Uterus (tissue), 4 donors: Measurements from ENCODE around the gene TAAR9. TPM values are rescaled to one million over a fixed set of nuclear protein-coding genes. Genes with fewer than 3 reads are reported as not detected.

ENCODE experiments used
- DNase-seq, 2 donors: peaks; one replicate each; pipeline ENCODE4 v3.0.0-alpha.2; 2019 to 2020
- H3K27ac ChIP-seq, 2 donors: fragments of 200-600 bp; sonication (generic); 1 replicate in 1 of 2; 2 replicates in 1 of 2; pipeline ENCODE4 v1.5.1; 2016 to 2018
- H3K27me3 ChIP-seq, 2 donors: fragments of 200-600 bp; sonication (generic); one replicate each; pipeline ENCODE4 v1.5.1; 2018 to 2019; ENCODE audit warnings: control low read depth in 1 of 2
- H3K36me3 ChIP-seq, 2 donors: fragments of 200-600 bp; sonication (generic); one replicate each; pipeline ENCODE4 v1.5.1; 2019; ENCODE audit warnings: control low read depth in 1 of 2
- H3K4me1 ChIP-seq, 2 donors: fragments of 200-600 bp; sonication (generic); one replicate each; pipeline ENCODE4 v1.5.1; 2018 to 2019; ENCODE audit warnings: control low read depth in 1 of 2
- H3K4me3 ChIP-seq, 2 donors: fragments of 200-600 bp; sonication (generic); 1 replicate in 1 of 2; 2 replicates in 1 of 2; pipeline ENCODE4 v1.5.1; 2018 to 2019; ENCODE audit warnings: mild to moderate bottlenecking in 1 of 2
- H3K9me3 ChIP-seq, 2 donors: fragments of 200-600 bp; sonication (generic); one replicate each; pipeline ENCODE4 v1.5.1; 2019; ENCODE audit warnings: control low read depth in 1 of 2
- POLR2A ChIP-seq, 2 donors: fragments of 450-650 bp; IDR thresholded peaks; one replicate each; pipeline ENCODE4 v1.6.1; 2016; ENCODE audit warnings: antibody characterized with exemption in 2 of 2, mild to moderate bottlenecking in 1 of 2, moderate library complexity in 1 of 2
- intact Hi-C: fragments of 100-400 bp; cut with DNase I; formaldehyde crosslinking; loops from one replicate; pipeline ENCODE4 v1.15.1; 2023; ENCODE audit warnings: low total_unique reads
- small RNA-seq: library from RNA; depleted of rRNA; stranded (forward); fragments of <200 nt; gene quantifications from one replicate; pipeline ENCODE3, GENCODE V24; 2016
- total RNA-seq, 4 donors: library from RNA; depleted of rRNA in 3 of 4; stranded (reverse); fragments of >200 nt in 3 of 4; gene quantifications; one replicate each; pipeline versions ENCODE4 v1.1.0 to v1.2.4, GENCODE V29; 2014 to 2023
- TF ChIP-seq, protein P1 (sequence below), 4 experiments: fragments of 200-600 bp in 2 of 4; fragments of 450-650 bp in 2 of 4; sonication (generic) in 2 of 4; IDR thresholded peaks; one replicate each; pipeline ENCODE4 v1.5.1; 2016 to 2019; ENCODE audit warnings: antibody characterized with exemption in 4 of 4, mild to moderate bottlenecking in 2 of 4, moderate library complexity in 1 of 4
- donor health status: DM: yes; HTN: yes; CAD: no.

TAAR9 gene
- total RNA-seq, 4 donors from 2014 or later, result not detected

DNA sequence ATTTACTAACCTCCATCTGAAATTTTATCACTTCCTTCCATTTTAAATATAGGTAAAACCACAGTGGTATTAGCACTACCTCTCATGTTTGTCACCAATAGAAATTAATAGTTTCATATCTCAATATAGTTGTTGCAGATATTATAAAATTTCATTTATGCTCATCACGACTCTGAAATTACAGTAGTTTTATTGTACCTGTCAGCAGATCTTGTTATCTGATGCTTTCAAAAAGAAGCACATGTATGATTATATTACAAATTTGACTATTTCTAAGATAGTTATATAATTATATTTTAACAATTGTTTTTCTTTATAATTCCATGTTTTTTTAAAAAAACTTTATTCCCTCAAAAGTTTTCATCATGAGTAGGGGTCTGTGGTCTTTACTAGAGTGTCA is 46.6 kb downstream of the TAAR9 start:
- no peak overlapping the region for H3K27ac ChIP-seq
- DNase-seq, result no peak
- no peak overlapping the region for H3K4me3 ChIP-seq
- no peaks in the 10 kb centered on the region for H3K9me3 ChIP-seq
- H3K36me3 ChIP-seq, result no peaks in the 10 kb centered on the region
- intact Hi-C loops, result no loop called here
- TF ChIP-seq, protein P1, sequence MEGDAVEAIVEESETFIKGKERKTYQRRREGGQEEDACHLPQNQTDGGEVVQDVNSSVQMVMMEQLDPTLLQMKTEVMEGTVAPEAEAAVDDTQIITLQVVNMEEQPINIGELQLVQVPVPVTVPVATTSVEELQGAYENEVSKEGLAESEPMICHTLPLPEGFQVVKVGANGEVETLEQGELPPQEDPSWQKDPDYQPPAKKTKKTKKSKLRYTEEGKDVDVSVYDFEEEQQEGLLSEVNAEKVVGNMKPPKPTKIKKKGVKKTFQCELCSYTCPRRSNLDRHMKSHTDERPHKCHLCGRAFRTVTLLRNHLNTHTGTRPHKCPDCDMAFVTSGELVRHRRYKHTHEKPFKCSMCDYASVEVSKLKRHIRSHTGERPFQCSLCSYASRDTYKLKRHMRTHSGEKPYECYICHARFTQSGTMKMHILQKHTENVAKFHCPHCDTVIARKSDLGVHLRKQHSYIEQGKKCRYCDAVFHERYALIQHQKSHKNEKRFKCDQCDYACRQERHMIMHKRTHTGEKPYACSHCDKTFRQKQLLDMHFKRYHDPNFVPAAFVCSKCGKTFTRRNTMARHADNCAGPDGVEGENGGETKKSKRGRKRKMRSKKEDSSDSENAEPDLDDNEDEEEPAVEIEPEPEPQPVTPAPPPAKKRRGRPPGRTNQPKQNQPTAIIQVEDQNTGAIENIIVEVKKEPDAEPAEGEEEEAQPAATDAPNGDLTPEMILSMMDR (IDR thresholded peaks at IDR 0.05), result no peak
- TF ChIP-seq POLR2A (IDR thresholded peaks at IDR 0.05), result no peak
- no peaks in the 10 kb centered on the region for H3K27me3 ChIP-seq
- no peaks in the 10 kb centered on the region for H3K4me1 ChIP-seq

DNA sequence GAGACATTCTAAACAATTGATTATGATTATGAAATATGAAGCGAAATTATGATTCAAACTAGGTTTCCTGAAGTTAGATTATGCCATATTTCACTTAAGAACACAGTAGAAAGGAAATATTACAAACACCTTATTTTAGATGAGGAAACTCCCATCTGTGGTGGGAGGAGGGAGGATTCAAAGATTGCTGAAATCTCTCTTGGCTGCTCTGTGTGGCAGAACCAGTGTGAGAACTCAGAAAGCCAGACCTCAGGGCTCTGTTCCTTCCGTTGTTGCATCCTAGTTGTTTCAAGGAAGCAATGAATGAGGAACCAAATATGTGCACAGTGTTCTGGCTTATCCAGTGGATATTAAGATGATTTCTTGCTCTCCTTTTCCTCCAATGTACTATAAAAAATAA is 49.3 kb downstream of the TAAR9 start:
- Histone ChIP-seq H3K4me3 (no peak overlapping the region), H3K4me1 (no peaks in the 10 kb centered on the region), H3K36me3 (no peaks in the 10 kb centered on the region), H3K27ac (no peak overlapping the region), H3K9me3 (no peaks in the 10 kb centered on the region), H3K27me3 (no peaks in the 10 kb centered on the region)
- intact Hi-C loops, result no loop called here
- no peak for DNase-seq
- no peak for TF ChIP-seq POLR2A (IDR thresholded peaks at IDR 0.05)
- TF ChIP-seq, protein P1 (IDR thresholded peaks at IDR 0.05), result no peak

Small RNAs within 50 kb of the gene (small RNA-seq; reads per million reads assigned to genes)
- gene TAAR7P, result not detected

Other genes with a start within 250 kb of the TAAR9 start
- 100 to 1,000 TPM in 1 of 4 donors, 10 to 100 TPM in 3; 27.6 to 260 (median 58.9) TPM for gene MOXD1, start 136.8 kb upstream of the TAAR9 start, total RNA-seq
- gene STX7, start 25.2 kb upstream of the TAAR9 start, total RNA-seq, result 10 to 100 TPM; 22.3 to 82.9 (median 67.5) TPM
- under 1 TPM in 1 of 4 donors, not detected in 3; 0.28 TPM for gene TAAR8, start 14.4 kb downstream of the TAAR9 start, total RNA-seq
- gene TAAR6, start 32.0 kb downstream of the TAAR9 start, total RNA-seq, result not detected
- not detected for gene TAAR5, start 51.5 kb downstream of the TAAR9 start, total RNA-seq
- not detected for gene TAAR2, start 86.0 kb downstream of the TAAR9 start, total RNA-seq
- under 1 TPM in 1 of 4 donors, not detected in 3; 0.41 TPM for gene TAAR1, start 120.9 kb downstream of the TAAR9 start, total RNA-seq
- gene VNN1, start 175.8 kb downstream of the TAAR9 start, total RNA-seq, result 1 to 10 TPM in 1 of 4 donors, under 1 TPM in 2, not detected in 1; 0.64 to 2.9 (median 0.83) TPM
- gene VNN2, start 219.6 kb downstream of the TAAR9 start, total RNA-seq, result 10 to 100 TPM in 1 of 4 donors, 1 to 10 TPM in 3; 1.5 to 40.9 (median 2.7) TPM